Hematopoietic multipotent progenitor cell treated with erythropoietin and hydrocortisone succinate and interleukin-3 and kit ligand, for 17 days (in vitro differentiated cells): ENCODE data around the gene CAPZB.

Experiments
- DNase-seq: peaks from one replicate; pipeline ENCODE4 v3.0.0-alpha.2; 2015; ENCODE audit warnings: low spot score

Gene CAPZB

DNA sequence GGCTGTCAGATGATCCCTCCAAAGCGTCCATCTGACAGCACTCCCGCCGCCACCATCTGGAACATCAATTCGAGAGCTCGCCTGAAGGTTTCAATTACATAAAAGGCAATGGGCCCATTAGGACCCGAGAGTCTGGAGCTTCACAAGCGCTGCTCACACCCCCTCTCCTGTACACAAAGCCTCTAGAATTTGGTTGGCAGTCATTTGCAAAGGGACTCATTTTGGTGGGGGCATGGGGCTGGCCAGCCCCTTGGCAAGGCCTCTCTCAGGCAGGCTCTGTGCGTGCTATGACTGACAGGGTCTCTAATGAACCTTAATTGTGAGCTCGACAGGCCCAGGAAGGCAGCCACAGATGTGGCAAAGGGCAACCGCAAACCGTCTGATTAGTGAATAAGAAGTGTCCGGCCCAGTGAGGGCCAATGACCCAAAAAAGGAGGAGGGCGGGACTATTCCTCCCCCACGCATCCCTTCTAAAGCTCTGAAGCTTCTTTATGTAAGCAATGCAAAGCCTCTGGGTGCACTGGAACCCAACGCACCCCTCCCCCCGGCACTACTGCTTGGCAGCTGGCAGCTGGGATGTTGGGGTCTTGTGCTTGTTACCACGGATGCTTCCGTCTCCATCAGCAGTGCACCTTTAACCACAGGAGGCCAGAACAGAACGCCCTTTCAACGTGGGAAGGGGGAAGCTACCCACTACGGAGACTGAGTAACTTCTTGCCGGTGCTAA, 79.4 kb downstream of the CAPZB start:
- no peak for DNase-seq

DNA sequence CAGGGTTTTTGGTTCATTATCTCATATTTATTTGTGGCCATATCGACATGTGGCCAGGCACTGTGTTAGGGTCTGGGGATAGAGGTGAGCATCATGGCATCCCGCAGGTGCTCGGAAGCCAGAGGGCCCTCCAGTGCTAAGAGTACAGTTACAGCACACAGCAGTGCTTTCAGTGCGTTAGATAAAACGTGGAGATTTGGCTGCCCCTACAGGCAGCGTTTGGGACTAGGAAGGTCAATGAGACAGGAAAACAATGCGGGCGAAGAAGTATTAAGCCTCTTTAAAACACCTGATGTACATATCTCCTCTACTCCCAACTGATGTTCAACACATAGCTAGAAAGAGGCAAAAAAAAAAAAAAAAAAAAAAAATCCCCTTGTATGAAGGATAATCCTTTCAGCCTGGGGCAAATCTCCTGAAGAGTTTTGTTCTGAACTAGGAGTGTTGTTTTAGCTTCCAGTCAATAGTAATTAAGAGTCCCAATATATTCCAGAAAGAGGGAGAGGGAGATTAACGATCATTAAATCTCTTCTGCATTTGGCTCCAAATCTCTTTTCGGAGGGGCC, 80.1 kb downstream of the CAPZB start:
- DNase-seq = no peak

DNA sequence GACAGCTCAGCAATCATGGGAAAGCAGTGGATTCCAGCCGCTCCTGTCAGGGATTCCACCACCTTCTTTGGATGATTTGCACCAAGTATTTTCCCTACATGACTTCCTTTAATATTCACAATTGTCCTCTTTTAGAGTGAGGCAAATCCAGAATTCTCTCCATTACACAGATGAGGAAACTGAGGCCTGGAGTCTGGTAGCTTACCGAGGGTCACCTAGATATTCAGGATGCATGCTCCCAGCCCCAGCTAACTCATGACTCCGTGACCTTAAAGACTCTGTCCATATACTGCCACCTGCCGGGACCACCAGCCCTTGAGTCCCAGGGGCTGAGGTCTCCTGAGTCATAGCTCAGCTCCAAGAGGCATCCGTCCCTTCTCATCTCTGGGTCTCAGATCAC, 80.6 kb downstream of the CAPZB start:
- DNase-seq = no peak

DNA sequence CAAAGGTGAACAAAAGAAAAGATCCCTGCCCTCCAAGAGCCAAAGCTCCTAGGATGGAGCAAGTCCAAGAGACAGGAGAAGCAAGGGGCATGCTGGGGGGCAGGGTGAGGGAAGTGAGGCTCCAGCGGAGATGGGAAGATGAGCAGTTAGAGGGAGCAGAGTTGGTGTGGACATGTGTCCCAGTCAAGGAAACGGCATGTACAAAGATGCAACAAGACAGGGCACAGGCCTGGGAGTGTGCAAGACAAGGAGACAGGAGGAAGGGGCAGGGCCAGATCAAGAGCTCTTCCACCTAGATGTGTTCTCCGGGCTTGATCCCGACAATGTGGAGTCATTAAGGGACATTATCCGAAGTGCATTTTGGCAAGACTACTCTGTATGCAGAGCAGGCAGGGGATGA, 82.1 kb downstream of the CAPZB start:
- no peak for DNase-seq

DNA sequence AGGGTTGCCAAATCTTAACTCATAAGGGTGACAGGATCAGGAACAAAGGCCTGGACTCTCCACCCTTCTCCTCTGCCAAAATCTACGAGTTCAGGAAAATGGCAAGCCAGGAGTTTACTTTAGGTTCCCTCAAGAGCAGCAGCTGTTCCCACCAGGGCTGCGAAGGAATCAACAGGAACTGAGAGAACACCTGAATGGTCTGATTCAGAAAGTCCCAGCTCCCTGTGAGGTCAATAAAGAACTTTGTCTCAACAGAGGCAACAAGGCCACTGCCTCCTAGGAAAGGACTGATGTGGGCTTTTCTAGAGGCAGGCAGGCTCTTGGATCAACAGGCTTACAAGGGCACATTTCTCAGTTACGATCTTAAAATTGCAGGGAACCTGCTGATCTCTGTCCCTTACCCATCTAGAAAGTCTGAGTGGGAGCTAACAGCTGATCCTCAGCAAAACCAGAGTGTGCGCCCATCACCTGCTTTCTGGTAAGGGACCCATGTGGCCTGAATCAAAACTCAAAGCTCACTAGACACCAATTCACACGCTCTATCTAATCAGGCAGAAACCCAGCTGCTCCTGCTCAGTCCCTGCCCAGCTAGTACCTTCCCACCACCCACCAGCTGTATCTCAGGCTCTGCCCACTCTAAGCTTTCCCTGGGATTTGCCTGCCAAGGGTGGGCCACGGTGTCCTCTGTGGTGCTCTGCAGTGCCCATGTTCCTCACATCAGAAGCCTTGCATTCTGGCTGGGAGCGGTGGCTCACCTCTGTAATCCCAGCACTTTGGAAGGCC, 83.1 kb downstream of the CAPZB start:
- no peak for DNase-seq

DNA sequence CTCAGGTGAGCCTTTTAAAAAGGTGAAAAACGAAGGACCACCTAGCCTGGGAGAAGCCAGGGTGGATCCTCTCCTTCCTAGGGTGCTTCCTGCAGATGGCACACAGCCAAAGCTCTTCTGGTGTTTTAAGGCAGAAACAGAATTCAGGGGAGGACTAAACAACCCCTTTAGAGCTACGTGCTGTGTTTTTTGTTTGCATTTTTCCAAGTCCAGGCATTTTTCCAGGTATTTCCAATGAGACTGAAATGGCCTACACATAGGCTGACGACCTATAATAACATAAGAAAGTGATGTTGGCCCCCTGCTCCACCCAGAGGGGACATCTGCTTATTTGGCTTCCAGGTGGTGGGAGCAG, 83.8 kb downstream of the CAPZB start:
- DNase-seq = no peak

DNA sequence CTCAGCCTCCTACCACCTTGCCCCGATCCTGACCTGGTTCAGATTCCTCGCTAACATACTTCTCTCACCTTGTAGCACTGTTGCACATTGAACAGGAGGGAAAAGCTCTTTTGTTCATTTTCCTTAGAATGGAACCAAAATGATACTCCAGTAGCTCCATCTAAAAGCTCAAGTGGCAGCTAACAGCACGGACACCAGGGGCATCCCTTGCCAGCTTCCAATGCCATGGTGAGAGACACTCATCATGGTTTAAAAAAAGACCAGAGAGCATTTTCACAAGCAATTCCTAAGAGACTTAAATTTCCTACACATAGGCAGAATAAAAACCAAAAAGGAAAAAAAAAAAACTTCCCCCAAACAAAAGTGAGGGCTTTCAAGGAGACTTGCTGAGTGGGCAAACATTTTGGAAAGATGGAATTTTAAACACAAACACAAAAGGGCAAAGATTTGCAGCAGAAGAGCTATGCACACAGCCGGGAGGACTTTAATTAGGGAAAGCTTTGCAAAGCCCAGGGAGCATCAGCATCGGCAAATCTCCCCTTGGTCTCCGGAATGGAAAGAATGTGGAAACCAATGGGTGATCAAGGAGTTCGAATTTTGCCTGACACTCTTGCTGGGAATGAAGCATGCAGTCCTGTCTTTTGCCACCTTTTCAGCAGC, 84.3 kb downstream of the CAPZB start:
- no peak for DNase-seq

DNA sequence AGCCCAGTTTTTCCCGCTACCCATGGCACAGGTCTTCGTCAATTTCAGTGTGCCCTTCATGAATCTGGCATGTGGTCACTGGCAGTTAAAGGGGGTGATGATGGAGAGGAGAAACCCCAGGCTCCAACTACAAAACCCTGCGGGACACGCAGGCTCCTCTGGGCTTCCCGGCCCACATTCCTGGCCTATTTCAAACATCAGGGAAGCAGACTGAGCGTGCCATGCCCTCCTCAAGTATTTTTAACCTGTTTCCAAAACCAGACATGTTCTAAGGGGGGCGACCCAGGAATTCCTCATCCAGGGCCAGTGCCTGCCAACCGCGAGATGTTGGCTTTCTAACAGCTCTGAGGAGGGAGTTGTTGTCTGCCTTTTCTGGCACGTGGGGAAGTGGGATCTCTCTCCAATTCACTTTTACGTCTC, 85.1 kb downstream of the CAPZB start:
- DNase-seq = no peak

DNA sequence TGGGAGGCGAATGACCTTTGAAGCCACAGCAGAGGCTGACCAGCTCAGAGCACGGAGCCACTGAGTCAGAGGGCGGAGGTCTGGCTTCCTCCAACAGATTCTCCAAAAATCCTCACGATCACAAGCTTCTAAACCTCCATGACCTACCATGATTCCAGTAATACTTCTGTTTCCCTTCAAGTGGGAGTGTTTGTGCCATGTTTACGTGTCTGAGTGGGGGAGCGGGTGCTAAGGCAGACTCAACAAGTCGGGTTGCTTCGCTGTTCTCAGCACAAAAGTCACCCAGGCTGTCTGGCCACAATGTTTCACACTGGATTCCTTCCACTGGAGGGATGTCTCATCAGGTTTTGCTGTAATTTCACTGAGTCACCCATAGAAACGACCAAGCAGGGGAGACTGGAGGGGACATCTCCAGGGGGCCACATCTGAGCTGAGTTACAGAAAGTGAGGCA, 87.0 kb downstream of the CAPZB start:
- no peak for DNase-seq

DNA sequence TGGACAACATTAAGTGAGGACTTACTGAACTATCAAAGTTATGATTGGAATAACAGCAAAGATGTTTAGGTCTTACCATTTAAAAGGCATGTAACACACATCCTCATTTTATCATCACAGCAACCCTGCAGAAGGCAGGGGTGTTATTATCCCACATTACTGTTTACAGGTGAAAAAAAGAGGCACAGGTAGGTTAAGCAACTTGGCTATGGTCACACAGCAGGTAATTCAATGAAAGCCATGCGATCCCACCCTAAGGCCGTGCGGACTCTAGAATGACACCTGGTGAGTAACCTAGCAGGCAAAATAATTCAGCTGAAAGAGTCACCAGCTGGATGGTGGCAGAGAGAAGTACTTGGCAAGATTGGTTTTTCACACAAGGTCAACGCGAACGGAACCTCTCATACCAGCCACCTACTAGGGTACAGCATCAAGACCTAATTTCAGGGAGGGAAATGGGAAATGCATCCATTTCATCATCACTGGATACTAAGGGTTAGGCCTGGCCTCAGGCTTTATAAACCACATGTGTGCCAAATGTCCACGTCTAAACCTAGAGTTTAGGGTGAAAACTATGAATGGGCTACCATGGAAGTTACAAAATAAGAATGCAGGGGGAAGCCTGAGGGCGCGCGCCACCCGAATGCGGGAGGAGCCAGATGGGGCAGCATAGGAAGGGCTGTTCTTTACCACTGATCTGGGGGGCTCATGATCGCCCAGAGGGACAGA, 88.0 kb downstream of the CAPZB start:
- no peak for DNase-seq

DNA sequence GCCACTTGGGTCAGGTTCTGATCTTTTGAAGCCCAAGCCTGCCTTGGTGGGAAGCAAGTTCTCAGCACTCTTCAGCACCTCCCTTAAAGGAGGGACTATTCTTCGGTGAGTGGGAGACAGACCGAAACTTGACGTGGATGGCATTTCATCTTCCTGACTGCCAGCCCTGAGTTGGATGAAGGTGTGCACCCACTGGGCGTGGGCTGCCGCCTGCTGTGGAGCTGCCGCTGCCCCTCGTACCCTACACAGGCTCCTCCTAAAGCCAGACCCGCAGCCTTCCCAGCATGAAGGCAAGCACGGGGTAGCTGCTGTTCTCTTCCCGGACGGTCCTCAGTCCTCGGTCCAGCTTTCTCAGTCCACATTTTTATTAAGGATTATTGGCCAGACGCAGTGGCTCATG, 89.1 kb downstream of the CAPZB start:
- DNase-seq = no peak

DNA sequence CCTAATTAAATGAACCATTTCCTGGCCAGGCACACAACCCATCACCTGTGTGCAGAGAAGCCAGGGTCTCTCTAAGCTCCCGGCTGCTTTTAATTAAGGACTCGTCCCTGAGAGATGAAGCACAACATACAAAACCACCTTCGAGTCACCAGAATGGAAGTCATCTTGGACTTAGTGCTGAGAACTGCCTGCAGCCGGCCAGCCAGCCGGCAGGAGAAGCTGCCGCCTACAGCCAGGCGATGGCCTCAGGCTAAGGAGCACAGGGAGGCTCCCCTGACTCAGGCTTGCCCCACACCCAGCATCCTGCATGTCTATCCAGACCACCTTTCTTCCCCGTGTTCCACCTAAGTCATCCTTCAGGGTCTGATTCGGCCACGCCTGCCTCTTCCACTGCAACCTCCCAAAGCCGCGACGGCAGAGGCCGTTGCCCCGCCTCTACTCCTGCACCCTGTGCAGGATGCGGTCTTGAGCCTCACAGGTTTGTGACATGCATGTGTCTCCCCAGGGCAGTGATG, 89.6 kb downstream of the CAPZB start:
- DNase-seq = no peak

DNA sequence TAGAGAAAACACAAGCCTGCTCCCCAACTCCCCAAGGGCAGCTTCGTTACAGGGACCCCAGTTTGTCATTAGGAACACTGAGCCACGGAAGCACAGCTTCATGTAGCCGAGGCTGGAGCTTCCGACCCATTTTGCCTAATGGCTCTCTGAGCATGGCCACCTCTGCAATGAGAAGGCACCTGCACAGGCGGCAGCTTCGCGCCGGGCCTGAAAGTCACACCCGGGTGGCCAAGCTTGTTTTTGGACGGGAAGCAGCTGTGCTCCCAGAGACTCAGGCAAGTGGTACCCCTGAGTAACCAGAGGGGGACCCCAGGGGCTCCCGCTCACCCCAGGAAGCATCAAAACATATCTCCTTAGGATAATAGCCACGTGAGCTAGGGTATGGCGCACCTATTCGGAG, 92.3 kb downstream of the CAPZB start:
- no peak for DNase-seq

DNA sequence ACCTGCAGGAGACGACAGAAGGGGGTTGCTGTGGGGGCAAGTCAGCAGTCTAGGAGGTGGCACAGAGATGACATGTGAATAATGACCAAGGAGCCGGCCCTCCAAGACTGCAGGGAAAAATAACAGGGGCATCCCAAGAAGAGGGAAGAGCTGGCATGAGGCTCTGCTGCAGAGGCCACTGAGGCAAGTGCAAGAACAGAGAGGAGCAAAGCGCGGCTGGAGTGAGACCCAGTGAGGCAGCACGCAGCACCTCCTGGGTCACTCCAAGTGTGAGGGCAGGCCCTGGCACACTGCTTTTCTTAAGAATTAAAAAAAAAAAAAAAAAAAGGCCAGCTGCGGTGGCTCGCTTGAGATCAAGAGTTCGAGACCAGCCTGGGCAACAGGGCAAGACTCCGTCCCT, 93.1 kb downstream of the CAPZB start:
- no peak for DNase-seq

DNA sequence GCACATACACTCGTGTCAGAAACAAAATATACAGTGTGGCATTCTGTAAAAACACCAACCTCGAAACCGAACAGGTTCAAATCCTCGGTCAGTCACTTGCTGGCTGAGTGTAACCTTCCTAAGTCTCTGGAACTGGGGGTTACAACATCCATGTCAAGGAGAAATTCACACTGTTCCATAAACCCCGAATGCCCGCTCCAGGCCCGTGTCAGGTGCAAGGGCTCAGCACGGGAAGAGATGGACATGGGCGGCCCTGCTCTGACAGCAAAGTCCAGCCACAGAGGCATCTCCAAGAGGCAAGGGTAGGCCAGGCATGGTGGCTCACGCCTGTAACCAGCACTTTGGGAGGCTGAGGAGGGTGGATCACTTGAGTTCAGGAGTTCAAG, 93.8 kb downstream of the CAPZB start:
- DNase-seq = no peak

DNA sequence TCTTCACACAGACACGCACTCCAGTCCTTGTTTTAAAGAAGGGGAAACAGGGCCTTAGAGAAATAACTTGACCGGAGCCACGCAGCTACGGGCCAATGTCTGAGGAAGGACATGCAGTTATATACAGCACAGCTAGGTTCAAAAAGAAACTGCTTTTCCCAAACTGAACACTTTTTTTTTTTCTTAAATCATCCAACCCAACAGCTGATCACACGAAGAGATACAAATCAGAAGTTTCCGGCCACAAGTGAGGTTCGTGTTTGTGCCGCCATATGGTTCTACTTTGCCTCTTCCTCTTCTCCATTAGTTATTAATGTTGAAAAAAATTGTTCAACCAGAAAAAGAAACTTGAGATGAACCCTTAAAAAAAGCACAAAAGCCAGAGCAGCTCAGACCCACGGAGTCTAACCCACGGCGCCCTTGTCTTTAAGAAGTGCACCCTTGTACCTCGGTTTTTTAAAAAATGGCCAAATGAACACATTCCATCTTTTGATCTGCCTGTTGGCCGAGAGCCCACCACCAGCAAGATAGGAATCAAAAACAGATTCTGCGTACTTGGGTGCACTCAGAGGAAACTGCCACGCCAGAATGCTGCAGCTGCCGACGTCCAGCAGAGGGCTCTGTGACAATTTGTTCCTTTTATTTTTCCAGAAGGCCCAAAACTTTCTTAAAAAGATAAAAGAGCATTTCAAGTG, 94.3 kb downstream of the CAPZB start:
- peak; percentile 37 for DNase-seq

DNA sequence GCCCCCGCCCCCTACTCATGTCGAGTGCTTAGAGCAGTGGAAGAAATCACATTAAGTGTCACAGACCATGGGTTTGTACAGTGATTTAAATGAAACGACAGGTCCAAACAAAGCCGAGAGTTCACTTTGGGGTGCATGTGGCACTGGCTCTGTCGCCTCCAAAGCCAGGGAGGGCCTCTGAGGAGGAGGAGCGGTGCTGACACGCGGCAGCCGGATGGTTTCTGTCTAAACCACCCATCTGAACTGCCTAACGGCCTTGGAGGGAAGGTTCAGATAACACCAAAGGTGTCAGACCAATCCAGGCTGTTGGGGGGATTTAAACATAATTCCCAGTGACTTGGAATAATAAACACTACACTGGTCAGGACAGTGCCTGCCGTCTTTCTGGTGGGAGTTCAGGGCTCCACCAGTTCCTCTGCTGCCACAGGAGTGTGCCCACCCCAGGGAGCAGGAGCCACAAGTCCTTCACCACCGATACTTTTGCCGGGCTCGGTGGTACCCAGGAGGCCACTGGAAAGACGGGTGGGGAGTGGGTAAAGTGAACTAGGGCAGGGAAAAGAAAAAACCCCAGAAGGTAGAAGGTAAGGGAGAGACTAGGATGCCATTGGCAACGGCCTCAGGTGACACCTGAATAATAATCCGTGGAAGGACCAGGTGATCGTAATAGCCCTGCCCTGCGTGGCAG, 95.0 kb downstream of the CAPZB start:
- DNase-seq = no peak

DNA sequence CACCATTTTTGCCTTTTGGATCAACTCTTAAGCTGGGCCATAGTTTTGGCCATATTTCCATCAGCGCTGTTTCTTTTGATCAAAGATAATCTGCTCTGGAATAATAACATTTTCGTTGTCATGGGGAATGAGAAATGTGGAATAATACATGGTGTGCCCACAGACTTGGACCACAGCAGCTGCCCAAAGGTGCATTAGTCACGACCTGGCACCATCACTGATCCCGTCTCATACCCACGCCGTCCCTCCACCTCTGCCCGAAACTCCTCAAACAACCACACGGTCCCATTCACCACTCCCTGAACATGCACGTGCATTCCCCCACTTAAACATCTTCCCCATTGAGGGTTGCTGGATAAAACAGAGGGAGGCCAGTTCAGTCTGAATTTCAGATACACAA, 96.4 kb downstream of the CAPZB start:
- no peak for DNase-seq

DNA sequence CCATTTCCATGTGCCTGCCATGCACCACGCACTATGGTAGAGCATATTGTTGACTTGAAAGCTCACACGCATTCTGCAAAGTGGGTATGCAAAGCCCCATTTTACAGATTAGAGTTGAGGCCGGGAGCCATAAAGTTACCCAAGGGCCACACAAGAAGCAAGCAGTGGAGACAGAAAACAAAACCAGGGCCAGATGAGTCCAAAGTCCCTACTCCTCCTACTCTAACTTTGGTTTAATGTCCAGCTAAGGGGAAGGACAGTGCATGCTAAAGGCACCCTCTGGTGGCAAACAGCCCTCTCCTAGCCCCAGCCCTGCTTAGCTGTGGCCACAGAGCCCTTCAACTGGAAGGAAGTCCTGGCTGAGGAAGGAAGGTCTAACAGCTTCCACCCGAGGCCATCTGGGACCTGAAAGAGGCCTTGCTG, 98.3 kb downstream of the CAPZB start:
- no peak for DNase-seq

DNA sequence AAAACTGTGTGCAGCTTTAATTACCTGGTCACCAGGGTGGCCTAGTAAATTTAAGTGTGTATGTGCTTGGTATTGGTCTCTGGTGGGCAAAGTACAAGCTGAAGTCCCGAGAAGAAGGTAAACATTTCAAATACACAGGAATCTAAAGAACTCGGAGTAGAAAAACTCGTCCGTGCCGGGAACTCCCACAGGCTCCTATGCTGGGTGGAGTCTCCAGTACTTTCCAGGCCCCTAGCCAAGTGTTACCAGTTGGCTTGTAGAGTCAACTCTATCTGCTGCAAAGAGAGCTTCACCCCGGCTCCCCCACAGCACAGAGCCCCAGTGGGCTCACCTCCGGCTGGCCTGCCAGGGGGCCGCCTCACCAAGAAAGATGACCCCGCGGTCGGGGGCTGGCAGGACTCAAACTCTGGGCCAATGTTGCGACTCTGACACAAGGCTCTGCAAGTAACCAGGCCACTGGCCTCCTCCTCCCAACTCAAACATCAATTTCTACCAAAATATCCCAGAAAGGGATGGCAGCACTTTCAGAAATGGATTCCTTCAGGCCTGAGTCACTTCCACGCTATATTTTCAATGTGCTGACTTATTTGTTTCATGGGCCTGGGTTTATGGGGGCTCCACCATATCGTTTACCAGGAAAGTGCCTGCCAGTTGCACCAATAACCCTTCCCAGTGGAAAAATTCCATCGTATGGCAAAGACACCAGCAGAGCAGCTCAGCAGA, 99.3 kb downstream of the CAPZB start:
- no peak for DNase-seq
